ENCODE measurements around the gene CD164L2. TPM values are rescaled to one million over a fixed set of nuclear protein-coding genes. Genes with fewer than 3 reads are reported as not detected.

Gene CD164L2
- total RNA-seq, 2 experiments from 2014 or later: not detected

GRCh38 chr1:27353629-27354028 is 29.5 kb downstream of the CD164L2 start:
- no peak overlapping the region for H3K4me3 ChIP-seq (ENCODE audit: low read length)
- TF ChIP-seq CTCF (IDR thresholded peaks at IDR 0.05): no peak
- peaks cover 31% of the 10 kb centered on the region for H3K36me3 ChIP-seq (ENCODE audit: insufficient read depth, low read length)
- H3K9me3 Mint-ChIP-seq: no peaks in the 10 kb centered on the region
- POLR2A ChIA-PET: interaction anchor here (1.3 kb wide), 1 partner anchor 13 kb away, joined by 7 read pairs; the partner anchor contains the start of gene MAP3K6
- H3K36me3 Mint-ChIP-seq (ENCODE audit: low read depth): peaks cover 9% of the 10 kb centered on the region
- peak overlapping the region; percentile 6 for H3K27ac Mint-ChIP-seq
- DNase-seq (no peak), ATAC-seq (ENCODE audit: poor library complexity) (no peak)
- intact Hi-C loops (cut with DNase I, micrococcal nuclease): no loop called here
- no peak overlapping the region for H3K4me3 Mint-ChIP-seq
- CTCF ChIA-PET: interaction anchor here (0.7 to 1.7 kb wide), 3 partner anchors 13 to 42 kb away, joined by 3 to 8 read pairs (median 3); partner anchors contain the start of gene MAP3K6
- H3K27me3 Mint-ChIP-seq: no peaks in the 10 kb centered on the region
- H3K9me3 ChIP-seq (ENCODE audit: control insufficient read depth in 1 of 2, insufficient read depth in 1 of 2, low read length in 2 of 2): no peaks in the 10 kb centered on the region
- H3K27me3 ChIP-seq (ENCODE audit: control insufficient read depth in 1 of 2, insufficient read depth in 2 of 2, low read length in 2 of 2): no peaks in the 10 kb centered on the region
- peak overlapping the region in 1 of 2 donors; percentile 35 for H3K27ac ChIP-seq (ENCODE audit: low read depth in 1 of 2, low read length in 2 of 2)
- peaks cover 26% of the 10 kb centered on the region for H3K4me1 Mint-ChIP-seq (ENCODE audit: low read depth)
- peaks cover 41% of the 10 kb centered on the region for H3K4me1 ChIP-seq (ENCODE audit: insufficient read depth, low read length)

- H3K4me3 ChIP-seq (ENCODE audit: low read length): no peak overlapping the region
- Mint-ChIP-seq H3K4me3 (no peak overlapping the region), H3K27me3 (no peaks in the 10 kb centered on the region), H3K9me3 (no peaks in the 10 kb centered on the region), H3K36me3 (ENCODE audit: low read depth) (peaks cover 10% of the 10 kb centered on the region), H3K4me1 (ENCODE audit: low read depth) (peaks cover 24% of the 10 kb centered on the region), H3K27ac (no peak overlapping the region)
- no peak for ATAC-seq (ENCODE audit: poor library complexity)
- no peak for TF ChIP-seq CTCF (IDR thresholded peaks at IDR 0.05)
- CTCF ChIA-PET: interaction anchor here (0.7 to 1.7 kb wide), 2 partner anchors 13 to 42 kb away, joined by 3 to 8 read pairs; partner anchors contain the start of gene MAP3K6
- POLR2A ChIA-PET: interaction anchor here (0.7 kb wide), 1 partner anchor 12 kb away, joined by 4 read pairs; the partner anchor contains the start of gene SYTL1
- H3K36me3 ChIP-seq (ENCODE audit: insufficient read depth, low read length): peaks cover 33% of the 10 kb centered on the region
- H3K4me1 ChIP-seq (ENCODE audit: insufficient read depth, low read length): peaks cover 36% of the 10 kb centered on the region
- H3K27me3 ChIP-seq (ENCODE audit: control insufficient read depth in 1 of 2, insufficient read depth in 2 of 2, low read length in 2 of 2): no peaks in the 10 kb centered on the region
- intact Hi-C loops (cut with DNase I, micrococcal nuclease): no loop called here
- no peaks in the 10 kb centered on the region for H3K9me3 ChIP-seq (ENCODE audit: control insufficient read depth in 1 of 2, insufficient read depth in 1 of 2, low read length in 2 of 2)
- no peak for DNase-seq
- peak overlapping the region in 1 of 2 donors; percentile 35 for H3K27ac ChIP-seq (ENCODE audit: low read depth in 1 of 2, low read length in 2 of 2)
Observed at GRCh38 chr1:27353166-27353565, 30.0 kb downstream of the CD164L2 start.

GRCh38 chr1:27351541-27352107 is 31.5 kb downstream of the CD164L2 start:
- CTCF ChIA-PET: interaction anchor here (1.3 kb wide), 1 partner anchor 15 kb away, joined by 3 read pairs; the partner anchor contains the start of gene MAP3K6
- no peak overlapping the region for H3K4me3 ChIP-seq (ENCODE audit: low read length)
- peaks cover 15% of the 10 kb centered on the region for H3K4me1 Mint-ChIP-seq (ENCODE audit: low read depth)
- peaks cover 42% of the 10 kb centered on the region for H3K36me3 ChIP-seq (ENCODE audit: insufficient read depth, low read length)
- peak overlapping the region; percentile 25 for H3K4me3 Mint-ChIP-seq
- no peaks in the 10 kb centered on the region for H3K27me3 ChIP-seq (ENCODE audit: control insufficient read depth in 1 of 2, insufficient read depth in 2 of 2, low read length in 2 of 2)
- DNase-seq (no peak), ATAC-seq (ENCODE audit: poor library complexity) (no peak)
- no peaks in the 10 kb centered on the region for H3K9me3 Mint-ChIP-seq
- H3K27ac Mint-ChIP-seq: no peak overlapping the region
- TF ChIP-seq CTCF (IDR thresholded peaks at IDR 0.05): no peak
- intact Hi-C loops (cut with DNase I, micrococcal nuclease): no loop called here
- H3K27ac ChIP-seq (ENCODE audit: low read depth in 1 of 2, low read length in 2 of 2): no peak overlapping the region
- peaks cover 20% of the 10 kb centered on the region for H3K36me3 Mint-ChIP-seq (ENCODE audit: low read depth)
- POLR2A ChIA-PET: interaction anchor here (1.1 kb wide), 1 partner anchor 11 kb away, joined by 3 read pairs; no protein-coding TSS in a partner anchor
- H3K4me1 ChIP-seq (ENCODE audit: insufficient read depth, low read length): peaks cover 29% of the 10 kb centered on the region
- H3K27me3 Mint-ChIP-seq: no peaks in the 10 kb centered on the region
- H3K9me3 ChIP-seq (ENCODE audit: control insufficient read depth in 1 of 2, insufficient read depth in 1 of 2, low read length in 2 of 2): no peaks in the 10 kb centered on the region
